Measurements from ENCODE around the gene SLC9B1.
"Not testable (repeated sequence)": the region's sequence is repeated elsewhere in the genome, so short reads cannot be mapped to it uniquely, and the experiment has no call there.

Gene SLC9B1

DNA sequence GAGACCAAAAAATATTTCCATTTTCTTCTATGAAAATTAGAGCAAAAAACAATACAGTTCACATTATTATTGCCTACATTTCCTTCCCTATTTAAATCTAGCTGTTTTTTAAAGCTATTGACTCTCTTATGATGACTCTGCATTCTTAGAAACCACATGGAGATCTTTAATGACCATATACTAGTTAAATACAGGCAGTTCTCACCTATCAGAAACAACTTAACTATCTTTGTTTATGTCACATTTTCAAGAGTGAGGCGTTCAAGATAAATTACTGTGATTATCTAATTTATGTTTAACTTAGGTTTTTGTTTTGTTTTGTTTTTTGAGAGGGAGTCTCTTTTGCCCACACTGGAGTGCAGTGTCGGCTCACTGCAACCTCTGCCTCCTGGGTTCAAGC, 147.7 kb downstream of the SLC9B1 start:
- no peak for DNase-seq

DNA sequence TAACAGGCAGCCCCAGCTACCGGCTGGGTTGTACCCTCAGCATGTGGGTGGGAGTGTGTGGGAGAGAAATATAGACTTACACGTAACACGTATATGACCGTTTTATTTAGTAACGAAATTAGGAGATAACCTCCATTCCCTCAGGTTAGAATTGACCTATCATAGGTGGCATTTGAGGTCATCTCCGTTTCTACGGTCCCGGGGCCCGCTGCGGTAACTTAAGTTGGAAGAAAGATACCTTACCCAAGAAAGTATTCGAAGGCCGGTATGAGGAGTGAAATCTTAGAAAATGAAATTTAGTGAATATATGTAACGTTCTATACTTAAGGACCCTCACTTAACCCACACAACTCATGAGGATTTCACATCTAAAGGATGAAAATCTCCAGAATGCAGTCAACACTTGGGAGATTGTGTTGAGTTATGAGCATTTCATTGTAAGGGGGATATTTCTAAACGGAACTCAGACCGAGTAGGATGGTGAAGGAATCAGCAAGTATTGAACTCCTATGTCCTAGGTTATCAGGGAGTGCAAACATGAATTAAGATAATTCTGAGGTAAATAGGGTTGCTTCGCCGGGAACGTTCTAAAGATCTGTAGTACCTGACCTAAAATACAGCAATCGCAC, 149.8 kb downstream of the SLC9B1 start:
- no peak for DNase-seq

DNA sequence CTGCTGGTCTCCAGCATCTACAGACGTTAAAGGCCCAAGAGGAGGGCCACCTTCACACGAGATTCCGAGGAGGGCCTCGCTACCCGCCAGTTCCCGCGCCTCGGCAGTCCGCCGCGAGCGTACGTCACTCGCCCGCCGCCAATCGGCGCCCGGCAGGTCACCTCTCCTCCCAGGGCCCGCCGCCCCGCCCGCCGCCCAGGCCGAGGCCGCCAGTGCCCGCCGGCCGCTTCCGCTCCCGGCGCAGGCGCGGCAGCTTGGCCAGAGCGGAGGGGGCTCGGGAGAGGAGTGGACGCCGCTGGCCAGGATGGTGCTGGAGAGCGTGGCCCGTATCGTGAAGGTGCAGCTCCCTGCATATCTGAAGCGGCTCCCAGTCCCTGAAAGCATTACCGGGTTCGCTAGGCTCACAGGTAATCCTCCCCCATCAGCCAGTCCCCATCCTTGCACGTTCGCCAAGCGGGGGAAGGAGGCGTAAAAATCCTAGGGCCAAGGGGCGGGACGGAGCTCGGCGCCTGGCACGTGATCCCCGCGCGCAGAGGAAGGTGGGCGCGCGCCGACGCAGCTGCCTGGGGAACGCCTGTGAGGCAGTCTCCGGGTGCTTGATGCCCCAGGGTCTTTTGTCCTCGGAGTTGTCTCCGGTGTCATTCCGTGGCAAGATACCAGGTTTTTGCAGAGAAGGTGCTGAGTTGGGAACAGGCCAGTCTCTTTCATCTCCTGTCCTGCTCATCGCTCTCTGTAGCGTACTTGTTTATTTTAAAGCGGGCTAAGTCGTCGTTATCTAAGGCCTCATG, 150.5 kb downstream of the SLC9B1 start, which contains the start of gene CISD2:
CISD2 (plus strand) TSS at position 212 of the 788 bp plus-strand sequence; CDS start at position 305, 93 bp downstream.
- DNase-seq: peak; percentile 88

DNA sequence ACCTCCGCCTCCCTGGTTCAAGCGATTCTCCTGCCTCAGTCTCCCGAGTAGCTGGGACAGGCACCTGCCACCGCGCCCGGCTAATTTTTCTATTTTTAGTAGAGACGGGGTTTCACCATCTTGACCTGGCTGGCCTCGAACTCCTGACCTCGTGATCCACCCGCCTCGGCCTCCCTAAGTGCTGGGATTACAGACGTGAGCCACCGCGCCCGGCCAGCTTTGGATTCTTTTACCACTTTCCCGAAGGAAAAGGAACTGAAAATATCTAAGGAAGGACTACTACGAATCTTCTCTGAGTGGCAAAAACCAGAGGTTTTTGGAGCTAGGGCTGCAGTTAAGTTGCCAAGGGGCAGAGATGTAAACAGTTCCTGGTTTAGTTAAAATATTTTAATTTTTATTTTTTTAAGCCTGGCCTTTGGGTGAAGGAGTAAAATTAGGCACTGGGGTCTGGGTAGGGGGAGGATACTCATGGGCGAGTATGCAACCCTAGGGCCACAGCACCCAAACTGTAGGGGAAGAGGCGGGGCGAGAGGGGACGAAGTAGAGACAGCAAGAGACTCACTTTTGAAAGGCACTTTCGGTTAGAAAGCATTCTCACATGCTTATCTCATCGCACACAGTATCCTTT, 151.2 kb downstream of the SLC9B1 start:
- DNase-seq: no peak

DNA sequence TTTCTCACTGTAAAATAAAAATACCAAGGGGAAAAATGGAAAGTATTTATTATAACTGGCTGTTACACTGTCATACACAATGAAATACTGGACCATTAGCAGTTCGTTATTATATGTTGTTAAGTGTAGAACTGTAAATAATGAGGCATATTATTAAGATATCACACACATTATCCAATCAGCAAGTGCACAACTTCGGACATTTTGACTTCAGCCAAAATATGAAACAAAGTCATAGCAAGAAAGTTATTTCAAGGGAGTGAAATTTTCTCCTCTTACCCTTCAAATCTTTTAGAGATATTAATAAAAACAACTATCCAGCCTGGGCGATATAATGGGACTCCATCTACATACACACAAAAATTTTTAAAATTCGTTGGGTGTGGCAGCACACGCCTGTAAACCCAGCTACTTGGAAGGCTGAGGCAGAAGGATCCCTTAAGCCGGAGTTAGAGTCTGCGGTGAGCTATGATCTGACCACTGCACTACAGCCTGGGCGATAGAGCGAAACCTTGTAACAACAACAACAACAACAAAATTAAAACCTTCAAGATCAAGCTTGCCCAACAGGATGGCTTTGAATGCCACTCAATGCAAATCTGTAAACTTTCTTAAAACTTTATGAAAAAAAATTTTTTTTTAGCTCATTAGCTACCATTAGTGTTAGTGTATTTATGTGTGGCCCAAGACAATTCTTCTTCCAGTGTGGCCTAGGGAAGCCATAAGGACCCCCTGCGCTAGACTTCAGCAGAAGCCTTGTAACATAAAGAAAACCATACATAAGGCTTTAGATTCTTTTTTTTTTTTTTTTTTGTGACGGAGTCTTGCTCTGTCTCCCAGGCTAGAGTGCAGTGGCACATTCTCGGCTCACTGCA, 152.0 kb downstream of the SLC9B1 start:
- DNase-seq: no peak

DNA sequence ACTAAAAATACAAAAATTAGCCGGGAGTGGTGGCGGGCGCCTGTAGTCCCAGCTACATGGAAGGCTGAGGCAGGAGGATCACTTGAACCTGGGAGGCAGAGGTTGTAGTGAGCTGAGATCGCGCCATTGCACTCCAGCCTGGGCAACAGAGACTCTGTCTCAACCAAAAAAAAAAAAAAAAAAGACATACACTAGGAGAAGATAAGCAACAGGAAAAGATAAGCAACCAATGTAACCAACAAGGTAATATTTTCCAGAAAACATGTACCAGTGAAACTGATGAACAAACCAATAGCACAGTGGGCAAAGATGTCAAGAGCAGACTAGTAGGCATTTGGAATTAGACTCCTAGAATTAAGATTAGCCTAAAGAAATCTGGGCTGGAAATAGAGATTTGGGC, 154.2 kb downstream of the SLC9B1 start:
- not testable (repeated sequence) for DNase-seq

DNA sequence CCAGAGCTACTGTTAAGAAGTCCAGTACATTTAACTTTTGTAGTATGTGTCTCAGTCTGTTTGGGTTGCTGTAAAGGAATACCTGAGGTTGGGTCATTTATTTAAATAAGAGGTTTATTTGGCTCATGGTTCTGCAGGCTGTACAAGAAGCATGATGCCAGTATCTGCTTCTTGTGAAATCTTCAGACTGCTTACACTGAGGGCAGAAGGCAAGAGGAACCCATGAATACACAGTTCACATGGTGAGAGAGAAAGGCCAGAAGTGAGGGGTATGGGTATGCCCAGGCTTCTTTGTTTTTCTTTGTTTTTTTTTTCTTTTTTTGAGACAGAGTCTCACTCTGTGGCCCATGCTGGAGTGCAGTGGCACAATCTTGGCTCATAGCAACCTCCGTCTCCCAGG, 156.8 kb downstream of the SLC9B1 start:
- DNase-seq: no peak

DNA sequence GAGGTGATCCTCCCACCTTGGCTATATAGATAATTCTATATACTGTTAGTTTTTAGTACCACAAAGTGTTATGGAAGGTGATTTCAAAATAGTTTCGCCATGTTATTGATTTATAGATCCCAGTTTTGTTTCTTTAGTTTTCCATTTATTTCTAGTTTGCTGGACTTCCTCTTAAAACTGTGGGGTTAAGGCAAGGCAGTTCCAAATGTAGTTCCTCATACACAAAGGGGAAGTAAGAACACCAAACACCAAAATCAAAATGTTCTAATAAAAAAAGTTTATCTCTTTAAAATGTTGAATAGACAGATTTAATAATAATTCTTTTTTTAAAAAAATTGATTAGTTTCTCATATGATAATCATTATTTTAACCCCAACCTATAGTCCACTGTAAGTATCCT, 157.5 kb downstream of the SLC9B1 start:
- DNase-seq: no peak

DNA sequence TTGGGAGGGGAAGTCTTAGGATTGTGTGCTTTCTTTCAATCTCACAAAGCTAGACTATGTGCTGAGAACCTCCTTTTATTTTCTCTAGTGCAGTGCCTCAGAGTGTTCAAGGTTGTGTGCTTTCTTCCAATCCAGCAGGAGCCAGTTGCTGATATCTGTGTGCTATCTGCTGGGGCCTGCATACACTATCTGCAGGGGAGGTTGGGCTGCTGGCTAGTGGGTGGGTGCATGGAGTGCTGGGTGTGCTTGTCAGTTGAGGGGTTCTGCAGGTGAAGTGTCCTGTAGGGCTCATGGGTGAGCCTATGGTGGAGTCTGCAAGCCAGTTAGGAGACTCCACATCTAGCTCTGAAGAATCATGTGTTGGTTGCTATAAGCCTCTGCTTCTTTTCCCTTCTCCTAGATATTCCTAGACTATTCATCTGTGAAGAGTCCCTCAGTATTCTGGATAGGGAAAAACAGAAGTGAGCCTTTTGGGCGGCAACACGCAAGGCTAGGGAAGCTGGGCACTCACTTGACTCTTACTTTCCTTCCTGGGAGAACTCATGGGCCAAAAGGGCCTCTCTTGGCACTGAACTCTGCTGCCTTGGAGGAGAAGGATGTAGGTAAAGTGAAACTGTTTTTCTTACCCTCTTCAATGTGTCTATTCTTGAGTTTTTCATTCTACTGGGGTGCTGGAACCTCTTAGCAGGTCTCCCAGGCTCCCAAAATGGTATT, 158.7 kb downstream of the SLC9B1 start:
- no peak for DNase-seq

DNA sequence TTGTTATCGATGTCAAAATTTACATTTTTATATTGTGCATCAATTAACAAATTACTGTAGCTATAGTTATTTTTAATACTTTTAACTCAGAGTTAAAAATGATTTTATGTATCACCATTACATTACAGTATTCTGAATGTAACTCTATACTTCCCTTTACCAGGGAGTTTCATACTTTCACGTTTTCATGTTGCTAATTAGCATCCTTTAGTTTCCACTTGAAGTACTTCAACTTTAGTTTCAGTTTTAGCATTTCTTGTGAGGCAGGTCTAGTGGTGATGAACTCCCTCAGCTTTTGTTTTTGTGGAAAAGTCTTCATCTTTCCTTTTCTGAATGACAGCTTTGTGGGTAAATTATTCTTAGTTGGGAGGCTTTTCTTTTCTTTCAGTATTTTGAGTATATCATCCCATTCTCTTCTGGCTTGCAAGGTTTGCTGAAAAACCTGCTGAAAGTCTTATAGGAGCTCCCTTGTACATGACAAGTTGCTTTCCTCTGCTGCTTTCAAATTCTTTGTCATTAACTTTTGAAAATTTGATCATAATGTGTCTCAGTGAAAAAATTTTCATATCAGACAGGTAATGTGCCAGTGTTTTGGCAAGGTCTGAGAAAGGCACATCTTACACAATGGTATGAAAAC, 160.6 kb downstream of the SLC9B1 start:
- no peak for DNase-seq

Measured in NCI-H1048 (cell line).